Measurements from ENCODE around the gene PTPRN2. TPM values are rescaled to one million over a fixed set of nuclear protein-coding genes. Genes with fewer than 3 reads are reported as not detected.

PTPRN2 gene
- total and polyA plus RNA-seq, 7 donors = 3.2 to 7.1 (median 5.5) TPM

GRCh38 chr7:158241919-158242318 is 345.7 kb downstream of the PTPRN2 start:
- WGBS, 2 donors = 85 to 92% methylated on average over 7 of the region's 7 CpGs
- H3K27ac ChIP-seq = no peak overlapping the region
- H3K4me1 ChIP-seq = no peaks in the 10 kb centered on the region
- no peaks in the 10 kb centered on the region for H3K36me3 ChIP-seq
- intact Hi-C loops (cut with DNase I) = no loop called here
- DNase-seq = no peak
- no peaks in the 10 kb centered on the region for H3K27me3 ChIP-seq
- no peaks in the 10 kb centered on the region for H3K9me3 ChIP-seq
- TF ChIP-seq CTCF (IDR thresholded peaks at IDR 0.05) (no peak), POLR2AphosphoS5 (IDR thresholded peaks at IDR 0.05) (no peak), POLR2A (IDR thresholded peaks at IDR 0.05) (no peak)
- H3K4me3 ChIP-seq = no peak overlapping the region

- H3K4me3 ChIP-seq = no peak overlapping the region
- no peak for DNase-seq
- TF ChIP-seq POLR2A (IDR thresholded peaks at IDR 0.05) (no peak), CTCF (IDR thresholded peaks at IDR 0.05) (no peak), POLR2AphosphoS5 (IDR thresholded peaks at IDR 0.05) (no peak), EP300 (IDR thresholded peaks at IDR 0.05) (no peak)
- no peaks in the 10 kb centered on the region for H3K4me1 ChIP-seq
- H3K9me3 ChIP-seq = no peaks in the 10 kb centered on the region
- no peaks in the 10 kb centered on the region for H3K27me3 ChIP-seq
- H3K36me3 ChIP-seq = no peaks in the 10 kb centered on the region
- WGBS, 2 donors = 66 to 94% methylated on average over 3 of the region's 3 CpGs
- no peak overlapping the region for H3K27ac ChIP-seq
- intact Hi-C loops (cut with DNase I) = no loop called here
These were observed 346.8 kb downstream of the PTPRN2 start for GRCh38 chr7:158240801-158241200.

GRCh38 chr7:158239290-158239981 is 348.2 kb downstream of the PTPRN2 start:
- H3K36me3 ChIP-seq = no peaks in the 10 kb centered on the region
- H3K4me3 ChIP-seq = no peak overlapping the region
- intact Hi-C loops (cut with DNase I) = no loop called here
- H3K27ac ChIP-seq = no peak overlapping the region
- no peaks in the 10 kb centered on the region for H3K4me1 ChIP-seq
- no peaks in the 10 kb centered on the region for H3K9me3 ChIP-seq
- WGBS, 2 donors = 24 to 66% methylated on average over 30 of the region's 30 CpGs
- no peak for DNase-seq
- no peaks in the 10 kb centered on the region for H3K27me3 ChIP-seq
- TF ChIP-seq CTCF (IDR thresholded peaks at IDR 0.05) (no peak), EP300 (IDR thresholded peaks at IDR 0.05) (no peak), POLR2A (IDR thresholded peaks at IDR 0.05) (no peak), POLR2AphosphoS5 (IDR thresholded peaks at IDR 0.05) (no peak)

DNA sequence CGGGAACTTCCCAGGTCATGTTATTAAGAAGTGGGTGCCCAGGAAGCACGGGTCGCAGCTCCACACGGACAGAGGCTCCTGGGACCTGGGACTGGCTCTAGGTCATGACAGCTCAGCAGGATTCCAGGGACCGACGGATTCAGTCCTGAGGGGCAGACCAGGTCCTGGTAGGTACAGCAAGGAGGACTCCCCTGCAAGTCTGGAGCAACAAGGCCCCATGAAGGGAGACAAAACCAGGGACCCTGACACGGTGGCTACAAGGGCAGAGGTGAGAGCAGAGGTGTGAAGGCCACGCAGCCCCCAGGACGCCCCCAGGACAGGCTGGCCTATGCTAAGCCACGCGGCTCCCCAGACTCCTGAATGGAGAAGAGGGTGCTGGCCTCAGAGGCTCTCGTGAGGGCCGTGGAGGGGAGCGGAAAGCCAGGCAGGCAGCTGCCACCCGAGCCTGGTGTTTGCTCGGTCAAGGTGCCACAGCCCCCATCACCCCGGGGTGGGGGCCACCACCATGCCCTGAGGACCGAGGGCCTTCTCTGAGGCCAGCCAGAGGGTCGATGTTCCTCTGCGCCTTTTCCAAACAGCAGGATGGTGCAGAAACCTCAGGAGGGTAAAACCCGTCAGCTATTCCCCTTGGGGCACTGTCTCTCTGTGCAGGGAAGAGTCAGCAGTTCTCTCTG is 348.9 kb downstream of the PTPRN2 start:
- TF ChIP-seq EP300 (IDR thresholded peaks at IDR 0.05) = no peak
- no peak for TF ChIP-seq POLR2A (IDR thresholded peaks at IDR 0.05)
- TF ChIP-seq POLR2AphosphoS5 (IDR thresholded peaks at IDR 0.05) = no peak
- TF ChIP-seq CTCF (IDR thresholded peaks at IDR 0.05) = no peak
- Histone ChIP-seq H3K9me3 (no peaks in the 10 kb centered on the region), H3K36me3 (no peaks in the 10 kb centered on the region), H3K4me1 (no peaks in the 10 kb centered on the region), H3K27me3 (no peaks in the 10 kb centered on the region), H3K4me3 (no peak overlapping the region), H3K27ac (no peak overlapping the region)
- no peak for DNase-seq
- intact Hi-C loops (cut with DNase I) = no loop called here
- WGBS, 2 donors = 85% methylated on average over 21 of the region's 21 CpGs

Data from sigmoid colon (tissue), 7 donors.